Measurements from ENCODE around the gene FIGNL2.
"Not testable (repeated sequence)": the region's sequence is repeated elsewhere in the genome, so short reads cannot be mapped to it uniquely, and the experiment has no call there.

The FIGNL2 gene

GRCh38 chr12:51834411-51834810 lies 14.1 kb downstream of the FIGNL2 start:
- no peak for DNase-seq (ENCODE audit: low read depth)

DNA sequence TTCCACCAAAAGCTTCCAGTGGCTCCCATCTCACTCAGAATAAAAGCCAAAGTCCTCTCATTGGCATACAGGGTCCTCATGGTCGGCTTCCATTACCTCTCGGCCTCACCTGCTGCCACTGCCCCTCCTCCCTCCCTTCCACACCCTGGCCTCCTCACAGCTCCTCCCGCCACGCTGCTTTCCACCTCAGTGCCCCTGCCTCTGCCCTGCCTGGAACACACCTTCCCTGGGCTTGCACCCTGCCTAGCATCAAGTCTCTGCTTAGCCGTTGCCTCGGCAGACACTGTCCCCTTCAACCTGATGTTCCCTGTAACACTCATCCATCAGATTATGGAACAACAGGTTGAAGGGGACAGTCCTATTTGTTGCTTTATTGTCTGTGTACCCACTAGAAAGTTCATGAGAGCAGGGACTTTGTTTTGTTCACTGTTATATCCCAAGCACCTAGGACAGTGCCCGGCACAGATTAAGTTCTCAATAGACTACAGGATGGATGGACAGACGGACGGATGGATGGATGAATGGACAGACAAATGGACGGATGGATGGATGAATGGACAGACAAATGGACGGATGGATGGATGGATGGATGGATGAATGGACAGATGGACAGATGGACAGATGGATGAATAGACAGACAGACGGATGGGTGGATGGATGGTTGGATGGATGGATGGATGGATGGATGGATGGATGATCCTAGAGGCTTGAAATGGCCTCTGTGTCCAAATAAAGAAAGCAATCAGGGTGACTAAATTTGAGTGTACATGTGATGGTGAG lies 14.9 kb downstream of the FIGNL2 start:
- DNase-seq (ENCODE audit: low read depth) = no peak

- DNase-seq (ENCODE audit: low read depth) = no peak
Measured at GRCh38 chr12:51832354-51833107, 16.0 kb downstream of the FIGNL2 start.

DNA sequence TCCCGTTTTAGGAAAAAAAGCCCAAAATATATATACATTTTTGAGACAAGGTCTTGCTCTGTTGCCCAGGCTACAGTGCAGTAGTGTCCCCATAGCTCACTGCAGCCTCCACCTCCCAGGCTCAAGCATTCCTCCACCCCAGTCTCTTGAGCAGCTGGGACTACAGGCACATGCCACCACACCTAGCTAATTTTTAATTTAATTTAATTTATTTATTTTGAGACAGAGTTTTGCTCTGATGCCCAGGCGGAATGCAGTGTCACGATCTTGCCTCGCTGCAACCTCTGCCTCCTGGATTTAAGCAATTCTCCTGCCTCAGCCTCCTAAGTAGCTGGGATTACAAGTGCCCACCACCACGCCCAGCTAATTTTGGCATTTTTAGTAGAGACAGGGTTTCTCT lies 16.7 kb downstream of the FIGNL2 start:
- not testable (repeated sequence) for DNase-seq (ENCODE audit: low read depth)

DNA sequence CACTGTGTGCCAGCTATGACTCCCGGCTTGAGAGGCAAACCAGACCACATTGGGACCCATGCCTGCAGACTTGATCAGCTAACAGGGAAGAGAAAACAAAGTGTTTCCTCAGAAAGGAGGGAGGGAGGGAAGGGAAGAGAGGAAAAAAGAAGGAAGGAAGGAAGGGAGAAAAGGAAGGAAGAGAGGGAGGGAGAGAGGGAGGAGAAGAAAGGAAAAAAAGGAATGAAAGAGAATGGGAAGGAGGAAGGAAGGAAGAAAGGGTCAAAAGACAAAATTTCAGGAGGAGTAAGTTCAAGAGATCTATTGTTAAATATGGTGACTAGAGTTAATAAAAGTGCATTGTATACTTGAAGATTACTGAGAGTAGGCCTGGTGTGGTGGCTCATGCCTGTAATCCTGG lies 18.9 kb downstream of the FIGNL2 start:
- DNase-seq (ENCODE audit: low read depth) = no peak

DNA sequence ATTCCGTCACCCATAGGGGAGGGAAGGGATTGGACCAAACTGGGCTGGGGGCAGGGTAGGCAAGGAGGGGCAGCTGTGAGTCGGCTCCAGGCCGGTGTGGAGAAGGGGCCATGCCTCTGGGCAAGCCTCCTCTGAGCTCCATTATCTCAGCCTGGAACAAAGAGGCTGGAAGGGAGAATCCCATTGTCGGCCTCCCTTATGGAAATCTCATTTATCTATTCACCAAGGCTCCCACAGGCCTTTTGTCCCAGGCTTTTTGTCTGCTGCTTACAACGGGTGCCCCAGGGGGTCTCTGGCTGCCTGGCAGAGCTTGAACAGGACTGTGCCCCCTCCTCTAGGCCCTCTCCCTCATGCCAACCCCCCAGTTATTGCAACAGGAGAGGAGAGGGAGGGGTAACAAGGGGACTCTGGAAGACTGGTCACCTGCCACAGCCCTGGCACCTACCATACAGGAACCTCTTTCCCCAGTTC lies 19.5 kb downstream of the FIGNL2 start:
- no peak for DNase-seq (ENCODE audit: low read depth)

- peak; percentile 40 for DNase-seq (ENCODE audit: low read depth)
Measured at GRCh38 chr12:51827925-51828818, 20.3 kb downstream of the FIGNL2 start.

- no peak for DNase-seq (ENCODE audit: low read depth)
Measured at GRCh38 chr12:51826881-51827280, 21.6 kb downstream of the FIGNL2 start.

GRCh38 chr12:51825216-51825615 lies 23.3 kb downstream of the FIGNL2 start:
- no peak for DNase-seq (ENCODE audit: low read depth)

DNA sequence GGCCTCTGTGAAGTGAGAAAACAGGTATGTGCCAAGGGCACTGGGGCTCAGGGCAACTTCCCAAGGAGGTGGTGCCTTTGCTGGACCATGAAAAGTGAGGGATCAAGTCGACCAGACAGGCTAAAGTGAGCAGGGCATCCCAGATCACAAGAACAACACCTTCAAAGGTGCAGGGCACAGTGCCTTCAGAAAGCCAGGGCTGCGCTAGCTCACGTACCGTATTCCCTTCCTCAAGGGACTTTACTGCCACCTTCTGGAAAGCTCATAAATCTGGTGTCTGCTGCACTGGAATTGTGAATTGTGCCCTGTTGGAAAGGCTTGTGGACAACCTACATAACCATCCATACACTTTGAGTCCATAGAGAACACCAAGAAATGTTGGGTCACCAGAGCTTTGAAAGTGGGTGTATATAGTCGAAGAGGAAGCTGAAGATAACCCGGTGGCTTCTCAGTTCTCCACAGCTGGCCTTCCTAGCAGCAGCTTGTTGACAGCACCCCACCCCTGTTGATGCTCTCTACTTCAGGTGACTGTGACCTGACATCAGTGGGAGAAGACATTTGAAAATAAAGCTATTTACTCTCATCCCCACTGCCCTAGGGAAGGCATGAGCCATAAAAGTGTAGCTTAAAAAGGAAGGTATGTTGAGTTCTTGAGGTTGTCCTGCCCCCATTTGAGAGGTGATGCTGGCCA lies 24.5 kb downstream of the FIGNL2 start:
- DNase-seq (ENCODE audit: low read depth) = no peak

- DNase-seq (ENCODE audit: low read depth) = no peak
Measured at GRCh38 chr12:51822956-51823355, 25.6 kb downstream of the FIGNL2 start.

DNA sequence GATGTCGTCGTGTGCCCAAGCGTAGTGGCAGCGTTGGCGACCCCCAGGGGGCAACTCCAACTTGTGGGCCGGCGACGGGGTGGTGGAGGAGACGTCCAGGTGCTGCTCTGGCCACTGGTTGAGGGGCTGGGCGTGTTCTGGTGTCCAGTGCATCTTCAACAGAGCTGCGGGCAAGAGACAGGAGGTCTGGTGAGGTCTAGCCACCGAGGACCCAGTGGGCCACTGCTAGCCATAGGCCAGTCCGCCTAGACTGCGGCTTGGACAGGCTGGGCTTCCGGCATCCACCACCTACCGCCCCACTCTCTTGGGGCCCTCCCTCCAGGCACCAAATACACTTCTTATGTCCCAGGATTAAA lies 26.3 kb downstream of the FIGNL2 start:
- no peak for DNase-seq (ENCODE audit: low read depth)

DNA sequence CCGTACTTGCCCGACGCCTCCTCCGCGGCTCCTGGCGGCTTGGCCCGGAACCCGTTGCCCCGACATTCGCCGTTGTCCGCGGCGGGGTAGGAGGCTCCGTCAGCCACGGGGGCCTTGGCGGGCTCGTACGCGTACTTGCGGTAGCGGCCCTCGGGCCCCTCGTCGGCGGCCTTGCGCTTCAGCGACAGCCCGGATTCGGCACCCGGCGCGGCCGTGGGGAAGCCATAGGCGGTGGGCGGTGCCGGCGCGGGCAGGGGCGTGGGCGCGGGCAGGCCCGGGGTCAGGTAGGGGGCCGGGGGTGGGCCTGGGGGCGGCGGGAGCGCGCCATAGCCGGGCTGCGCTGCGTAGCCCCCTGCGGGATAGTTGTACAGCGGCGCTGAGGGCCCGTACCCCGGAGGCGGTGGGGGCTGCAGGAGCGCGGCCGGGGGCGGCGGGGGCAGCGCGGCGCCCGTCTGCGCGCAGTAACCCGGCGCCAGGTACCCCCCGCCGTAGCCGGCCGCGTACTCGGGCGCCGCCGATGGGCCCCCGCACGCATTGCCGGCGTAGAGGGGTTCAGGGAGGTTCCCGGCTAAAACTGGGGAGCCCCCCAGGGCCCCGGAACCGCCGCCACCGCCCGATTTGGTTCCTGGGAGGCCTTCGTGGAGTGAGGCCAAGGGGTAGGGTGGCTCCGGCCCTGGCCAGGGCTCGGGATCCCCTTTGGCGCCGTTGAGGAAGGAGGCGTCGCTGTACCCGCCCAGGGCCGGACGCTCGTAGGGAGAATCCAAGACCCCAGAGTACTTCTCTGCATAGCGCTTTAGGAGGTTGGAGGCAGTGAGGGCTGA lies 26.9 kb downstream of the FIGNL2 start:
- DNase-seq (ENCODE audit: low read depth) = no peak

GRCh38 chr12:51820526-51821439 lies 27.7 kb downstream of the FIGNL2 start:
- DNase-seq (ENCODE audit: low read depth) = peak; percentile 76

DNA sequence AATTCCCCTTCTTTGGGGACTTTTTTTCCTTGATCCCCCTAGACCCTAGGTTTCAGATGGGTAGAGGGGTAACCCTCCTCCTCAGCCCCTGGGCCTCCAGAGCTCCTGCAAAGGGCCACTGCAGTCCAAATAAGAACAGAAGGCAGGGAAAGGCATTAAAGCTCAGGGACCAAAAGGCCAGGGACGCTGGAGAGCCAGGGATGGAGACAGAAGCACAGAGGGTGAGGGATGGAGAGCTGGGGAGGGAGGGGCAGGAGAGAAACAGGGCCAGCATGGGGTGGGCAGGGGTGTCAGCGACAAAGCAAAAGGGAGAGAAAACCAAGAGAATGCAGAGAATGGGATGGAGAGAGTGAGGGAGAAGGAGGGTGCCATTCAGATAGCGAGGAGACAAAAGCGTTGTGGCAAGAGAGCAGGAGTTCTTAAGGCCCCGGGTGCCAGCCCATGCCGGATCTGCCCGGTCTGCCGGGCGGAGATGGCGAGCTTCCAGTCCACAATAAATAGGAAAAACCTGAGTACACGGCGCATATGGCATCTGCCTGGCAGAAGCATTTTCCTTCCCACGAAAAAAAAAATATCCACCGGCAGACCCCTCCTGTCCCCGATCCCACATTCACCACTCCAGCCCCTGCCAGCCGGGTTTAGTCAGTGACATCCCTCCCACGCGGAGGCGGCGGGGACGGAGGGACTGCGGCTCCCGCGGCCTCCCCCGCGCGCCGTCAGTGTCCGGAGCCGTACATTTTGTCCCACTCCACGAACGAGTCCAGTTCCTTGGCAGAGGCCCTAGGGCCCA lies 28.6 kb downstream of the FIGNL2 start:
- DNase-seq (ENCODE audit: low read depth) = no peak

DNA sequence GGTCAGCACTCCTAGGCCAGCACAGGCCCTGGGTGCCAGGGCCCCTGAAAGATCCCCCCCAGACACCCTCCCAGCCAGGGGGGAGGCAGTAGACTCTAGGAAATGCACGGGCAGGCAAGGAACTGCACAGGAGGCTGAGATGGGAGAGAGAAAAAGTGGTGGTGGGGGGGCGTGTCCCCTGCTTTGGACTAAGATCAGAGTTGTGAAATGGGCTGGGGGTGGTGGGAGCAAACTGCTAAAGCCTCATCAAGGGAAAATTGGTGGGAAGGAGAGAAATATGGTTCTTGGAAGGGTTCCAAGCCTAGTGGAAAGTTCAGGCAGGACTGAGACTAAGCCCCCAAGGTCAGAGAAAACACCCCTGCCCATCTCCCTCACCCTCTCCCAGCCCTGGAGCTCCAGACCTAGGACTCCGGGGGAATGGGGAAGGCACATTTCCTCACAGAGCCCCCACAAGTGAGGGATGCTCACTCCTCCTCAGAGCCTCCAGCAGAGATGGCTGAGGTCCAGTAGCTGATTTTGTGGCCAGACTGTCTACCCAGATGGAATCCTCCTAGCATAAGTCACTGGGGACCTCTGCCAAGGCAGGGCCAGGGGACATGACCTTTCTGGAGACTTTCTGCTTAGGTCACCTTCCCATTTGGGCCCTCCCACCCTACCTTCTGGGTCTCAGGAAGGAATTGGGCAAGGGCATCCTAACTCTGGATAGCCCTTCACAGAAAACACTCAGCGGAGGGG lies 29.8 kb downstream of the FIGNL2 start:
- DNase-seq (ENCODE audit: low read depth) = no peak

GRCh38 chr12:51818086-51818485 lies 30.4 kb downstream of the FIGNL2 start:
- no peak for DNase-seq (ENCODE audit: low read depth)
